Embryonic facial prominence (tissue), 1 donor: Measurements from ENCODE around the gene CCDC92.

Experiments used
- DNase-seq: peaks from one replicate; pipeline ENCODE4 v3.0.0-alpha.2; 2016; ENCODE audit errors: extremely low spot score

The CCDC92 gene

DNA sequence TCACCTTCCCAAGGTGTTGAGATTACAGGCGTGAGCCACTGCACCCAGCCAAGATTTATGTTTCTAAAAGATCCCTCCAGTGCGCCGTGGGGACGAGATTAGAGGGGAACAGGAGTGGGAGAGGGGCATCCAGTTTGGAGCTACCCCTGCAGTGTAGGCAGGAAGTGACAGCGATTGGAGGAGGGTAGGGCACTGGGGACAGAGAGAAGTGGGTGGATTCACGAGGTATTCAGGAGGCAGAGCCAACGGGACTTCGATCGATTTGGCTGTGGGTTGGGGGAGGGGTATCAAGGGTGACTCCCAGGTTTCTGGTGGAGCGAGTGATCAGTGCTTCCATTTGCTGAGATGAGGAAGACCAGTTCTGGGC lies 82.1 kb downstream of the CCDC92 start:
- DNase-seq, result no peak

- DNase-seq, result no peak
Measured at GRCh38 chr12:123889848-123890535, 82.6 kb downstream of the CCDC92 start.

- DNase-seq, result no peak
Measured at GRCh38 chr12:123888989-123889388, 83.6 kb downstream of the CCDC92 start.

DNA sequence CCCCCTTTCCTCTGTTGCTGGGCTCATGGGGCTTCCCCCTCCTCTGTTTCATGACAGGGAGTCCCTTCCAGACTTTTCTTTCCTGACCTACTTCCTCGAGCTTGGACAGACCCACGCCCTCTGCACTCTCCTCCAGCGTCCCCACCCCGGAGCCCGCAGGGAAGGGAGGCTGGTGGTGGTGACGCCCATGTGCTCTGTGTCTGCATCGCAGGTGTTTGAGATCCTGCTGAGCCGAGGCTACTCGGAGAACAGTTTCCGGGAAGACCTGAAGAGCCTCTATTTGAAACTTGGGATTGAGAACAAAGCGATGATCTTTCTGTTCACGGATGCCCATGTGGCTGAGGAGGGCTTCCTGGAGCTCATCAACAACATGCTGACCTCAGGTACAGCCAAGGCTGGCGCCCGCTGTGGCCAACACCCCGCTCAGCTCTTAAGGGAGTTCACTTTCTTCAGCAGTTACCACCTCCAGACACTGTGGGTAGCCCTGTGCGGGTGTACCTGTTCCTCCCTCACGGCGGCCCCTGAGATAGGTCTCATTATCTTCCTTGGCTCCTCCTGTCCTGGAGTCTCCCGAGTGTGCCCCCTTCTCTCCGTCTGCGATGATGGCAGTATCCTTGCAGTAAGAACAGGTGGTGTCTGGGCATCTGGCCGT lies 85.6 kb downstream of the CCDC92 start:
- DNase-seq, result no peak

DNA sequence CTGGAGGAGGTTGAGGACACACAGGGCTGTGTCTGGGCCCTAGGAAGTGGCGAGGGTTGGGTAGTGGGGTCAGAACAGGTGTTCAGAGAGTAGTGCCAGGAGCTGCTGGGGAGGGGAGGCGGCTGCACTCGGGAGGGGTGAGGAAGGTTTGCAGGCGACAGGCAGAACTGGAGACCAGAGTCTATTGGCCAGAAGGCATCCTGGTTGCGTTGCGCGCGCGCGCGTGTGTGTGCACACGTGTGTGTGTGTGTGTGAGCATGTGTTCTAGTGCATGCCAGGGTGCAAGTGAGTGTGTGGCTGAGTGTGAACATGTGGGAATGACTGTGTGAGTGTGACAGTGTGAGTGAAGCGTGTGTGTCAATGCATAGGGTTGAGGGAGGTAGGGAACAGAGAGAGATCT lies 86.4 kb downstream of the CCDC92 start:
- DNase-seq, result no peak
